ENCODE results near the gene HECTD1.

DNA sequence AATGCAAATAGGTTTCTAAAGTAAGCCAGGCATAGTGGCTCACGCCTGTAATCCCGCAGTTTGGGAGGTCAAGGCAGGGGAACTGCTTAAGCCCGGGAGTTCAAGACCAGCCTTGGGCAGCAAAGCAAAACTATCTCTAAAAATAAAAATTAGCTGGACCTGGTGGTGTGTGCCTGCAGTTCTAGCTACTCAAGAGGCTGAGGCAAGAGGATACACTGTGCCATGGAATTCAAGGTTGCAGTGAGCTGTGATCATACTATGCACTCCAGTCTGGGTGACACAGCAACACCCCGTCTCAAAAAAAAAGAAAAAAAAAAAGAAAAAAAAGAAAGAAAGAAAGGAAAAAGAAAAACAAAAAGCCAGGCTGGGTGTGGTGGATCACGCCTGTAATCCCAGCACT lies 46.3 kb downstream of the HECTD1 start:
- TF ChIP-seq, protein P1, sequence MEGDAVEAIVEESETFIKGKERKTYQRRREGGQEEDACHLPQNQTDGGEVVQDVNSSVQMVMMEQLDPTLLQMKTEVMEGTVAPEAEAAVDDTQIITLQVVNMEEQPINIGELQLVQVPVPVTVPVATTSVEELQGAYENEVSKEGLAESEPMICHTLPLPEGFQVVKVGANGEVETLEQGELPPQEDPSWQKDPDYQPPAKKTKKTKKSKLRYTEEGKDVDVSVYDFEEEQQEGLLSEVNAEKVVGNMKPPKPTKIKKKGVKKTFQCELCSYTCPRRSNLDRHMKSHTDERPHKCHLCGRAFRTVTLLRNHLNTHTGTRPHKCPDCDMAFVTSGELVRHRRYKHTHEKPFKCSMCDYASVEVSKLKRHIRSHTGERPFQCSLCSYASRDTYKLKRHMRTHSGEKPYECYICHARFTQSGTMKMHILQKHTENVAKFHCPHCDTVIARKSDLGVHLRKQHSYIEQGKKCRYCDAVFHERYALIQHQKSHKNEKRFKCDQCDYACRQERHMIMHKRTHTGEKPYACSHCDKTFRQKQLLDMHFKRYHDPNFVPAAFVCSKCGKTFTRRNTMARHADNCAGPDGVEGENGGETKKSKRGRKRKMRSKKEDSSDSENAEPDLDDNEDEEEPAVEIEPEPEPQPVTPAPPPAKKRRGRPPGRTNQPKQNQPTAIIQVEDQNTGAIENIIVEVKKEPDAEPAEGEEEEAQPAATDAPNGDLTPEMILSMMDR (IDR thresholded peaks at IDR 0.05), result no peak
- no peak for TF ChIP-seq POLR2AphosphoS5 (IDR thresholded peaks at IDR 0.05; ENCODE audit: low read depth, low read length)
- TF ChIP-seq TCF7L2 (IDR thresholded peaks at IDR 0.05; ENCODE audit: low read depth, low read length), result no peak
- TF ChIP-seq REST (IDR thresholded peaks at IDR 0.05; ENCODE audit: insufficient read depth in 1 of 2, low read depth in 2 of 2, low read length in 1 of 2), result no peak
- no peak for TF ChIP-seq SIN3A (IDR thresholded peaks at IDR 0.05; ENCODE audit: borderline replicate concordance, insufficient read depth, low read depth, low read length)

Measured in Panc1 (cell line).